ENCODE results near the gene LDB2.

LDB2 gene

DNA sequence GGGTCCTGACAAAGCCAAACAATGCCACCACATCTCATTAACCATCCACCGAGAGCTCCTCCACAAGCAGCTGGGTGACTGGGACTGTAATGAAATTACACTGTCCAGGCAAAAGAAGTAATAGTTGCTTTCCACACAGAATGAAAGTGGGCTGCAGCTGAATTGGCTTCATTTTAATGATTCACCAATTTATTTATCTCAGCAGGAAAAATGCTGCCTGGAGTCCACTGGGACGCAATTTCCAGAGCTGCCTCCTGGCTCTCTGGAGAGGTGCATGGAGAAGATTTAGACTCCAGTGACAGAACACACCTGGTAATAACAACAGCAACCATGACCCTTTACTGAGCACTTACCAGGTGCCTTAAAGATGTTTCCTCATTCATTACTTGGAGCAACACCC lies 226.7 kb downstream of the LDB2 start:
- H3K27me3 ChIP-seq (ENCODE audit: insufficient read depth, low read length), result no peaks in the 10 kb centered on the region; the same call in 1 of the 2 replicates
- H3K4me3 ChIP-seq (ENCODE audit: low read depth, low read length), result no peak overlapping the region
- H3K4me1 ChIP-seq (ENCODE audit: control insufficient read depth, insufficient read depth, low read length, unreplicated experiment), result peaks cover 26% of the 10 kb centered on the region

DNA sequence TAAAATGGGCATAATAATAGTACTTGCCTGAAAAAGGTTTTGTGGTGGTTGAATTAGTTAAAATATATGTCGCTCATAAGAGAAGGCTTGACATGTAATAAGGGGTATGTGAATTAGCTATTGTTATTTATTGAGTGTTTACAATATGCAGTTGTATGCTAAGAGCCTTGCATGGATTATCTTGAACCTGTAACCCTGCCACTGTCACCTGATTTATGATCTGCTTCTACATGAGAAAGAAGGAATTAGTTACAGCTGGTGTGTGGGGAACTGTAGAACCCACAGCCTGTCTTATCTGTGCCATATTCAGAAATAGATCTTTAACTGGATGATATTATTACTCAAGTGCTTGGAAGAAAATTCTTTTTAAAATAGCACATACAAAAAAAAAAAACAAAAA lies 227.7 kb downstream of the LDB2 start:
- Histone ChIP-seq H3K79me2 (ENCODE audit: control insufficient read depth, insufficient read depth, low read length, unreplicated experiment) (no peaks in the 10 kb centered on the region), H3K27me3 (ENCODE audit: insufficient read depth, low read length) (no peaks in the 10 kb centered on the region; the same call in 1 of the 2 replicates), H3K27ac (ENCODE audit: low read depth, low read length) (no peak overlapping the region), H2AFZ (ENCODE audit: low read length, unreplicated experiment) (no peak overlapping the region), H3K4me3 (ENCODE audit: low read depth, low read length) (no peak overlapping the region), H3K4me1 (ENCODE audit: control insufficient read depth, insufficient read depth, low read length, unreplicated experiment) (peaks cover 30% of the 10 kb centered on the region), H3K36me3 (ENCODE audit: insufficient read depth, low read length) (no peaks in the 10 kb centered on the region)

More for the DNA sequence above, 226.7 kb downstream of the LDB2 start:
- Histone ChIP-seq H2AFZ (ENCODE audit: low read length, unreplicated experiment) (no peak overlapping the region), H3K79me2 (ENCODE audit: control insufficient read depth, insufficient read depth, low read length, unreplicated experiment) (no peaks in the 10 kb centered on the region), H3K27ac (ENCODE audit: low read depth, low read length) (no peak overlapping the region), H3K36me3 (ENCODE audit: insufficient read depth, low read length) (no peaks in the 10 kb centered on the region)

DNA sequence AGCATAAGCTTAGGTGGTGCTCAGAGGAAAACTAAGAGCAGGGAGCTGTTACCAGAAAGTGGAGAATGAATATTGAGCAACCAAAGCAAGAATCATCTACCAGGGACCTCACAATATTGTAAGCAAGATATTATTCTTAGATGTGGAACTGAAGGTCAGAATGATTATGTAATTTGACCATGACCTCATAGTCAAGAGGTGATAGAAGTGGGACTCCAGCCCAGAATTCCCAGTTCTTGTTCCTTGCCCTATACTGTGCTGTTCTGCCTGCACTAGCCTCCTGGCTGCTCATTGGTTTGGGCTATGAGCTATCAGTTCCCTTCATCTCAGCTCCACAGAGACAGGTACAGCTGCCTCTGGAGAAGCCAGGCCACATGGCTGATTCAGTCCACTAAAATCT lies 229.4 kb downstream of the LDB2 start:
- H3K4me1 ChIP-seq (ENCODE audit: control insufficient read depth, insufficient read depth, low read length, unreplicated experiment), result peaks cover 31% of the 10 kb centered on the region
- H3K4me3 ChIP-seq (ENCODE audit: low read depth, low read length), result no peak overlapping the region
- H3K79me2 ChIP-seq (ENCODE audit: control insufficient read depth, insufficient read depth, low read length, unreplicated experiment), result no peaks in the 10 kb centered on the region
- no peaks in the 10 kb centered on the region; the same call in 1 of the 2 replicates for H3K27me3 ChIP-seq (ENCODE audit: insufficient read depth, low read length)
- no peak overlapping the region for H3K27ac ChIP-seq (ENCODE audit: low read depth, low read length)
- no peak overlapping the region for H2AFZ ChIP-seq (ENCODE audit: low read length, unreplicated experiment)
- no peaks in the 10 kb centered on the region for H3K36me3 ChIP-seq (ENCODE audit: insufficient read depth, low read length)

DNA sequence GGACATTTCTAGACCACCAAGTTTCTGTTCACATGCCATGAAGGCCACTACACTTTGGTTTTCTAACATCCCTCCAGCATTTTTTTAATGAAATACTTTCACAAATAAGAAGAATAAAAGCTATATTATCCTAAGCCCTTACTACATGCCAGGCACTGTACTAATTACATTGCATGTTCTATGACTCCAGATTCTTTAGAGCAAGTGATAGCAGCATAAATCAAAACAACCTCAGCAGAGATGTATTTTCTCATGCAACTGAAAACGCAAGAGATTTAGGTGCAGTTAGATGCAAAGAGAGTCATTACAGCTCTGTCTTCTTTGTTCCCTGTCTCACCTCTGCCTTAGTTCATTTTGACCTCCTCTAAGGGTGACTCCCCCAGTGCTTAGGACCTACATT lies 230.0 kb downstream of the LDB2 start:
- no peak overlapping the region for H2AFZ ChIP-seq (ENCODE audit: low read length, unreplicated experiment)
- H3K4me3 ChIP-seq (ENCODE audit: low read depth, low read length), result no peak overlapping the region
- no peaks in the 10 kb centered on the region; the same call in 1 of the 2 replicates for H3K27me3 ChIP-seq (ENCODE audit: insufficient read depth, low read length)
- no peaks in the 10 kb centered on the region for H3K36me3 ChIP-seq (ENCODE audit: insufficient read depth, low read length)
- H3K27ac ChIP-seq (ENCODE audit: low read depth, low read length), result no peak overlapping the region
- H3K79me2 ChIP-seq (ENCODE audit: control insufficient read depth, insufficient read depth, low read length, unreplicated experiment), result no peaks in the 10 kb centered on the region
- peaks cover 37% of the 10 kb centered on the region for H3K4me1 ChIP-seq (ENCODE audit: control insufficient read depth, insufficient read depth, low read length, unreplicated experiment)

GRCh38 chr4:16667464-16667863 lies 231.0 kb downstream of the LDB2 start:
- H2AFZ ChIP-seq (ENCODE audit: low read length, unreplicated experiment), result no peak overlapping the region
- H3K36me3 ChIP-seq (ENCODE audit: insufficient read depth, low read length), result no peaks in the 10 kb centered on the region
- no peaks in the 10 kb centered on the region for H3K79me2 ChIP-seq (ENCODE audit: control insufficient read depth, insufficient read depth, low read length, unreplicated experiment)
- peak overlapping the region; percentile 50; the same call in 1 of the 2 replicates for H3K4me3 ChIP-seq (ENCODE audit: low read depth, low read length)
- H3K27ac ChIP-seq (ENCODE audit: low read depth, low read length), result no peak overlapping the region
- peaks cover 41% of the 10 kb centered on the region for H3K4me1 ChIP-seq (ENCODE audit: control insufficient read depth, insufficient read depth, low read length, unreplicated experiment)
- H3K27me3 ChIP-seq (ENCODE audit: insufficient read depth, low read length), result no peaks in the 10 kb centered on the region

- no peaks in the 10 kb centered on the region for H3K36me3 ChIP-seq (ENCODE audit: insufficient read depth, low read length)
- H2AFZ ChIP-seq (ENCODE audit: low read length, unreplicated experiment), result no peak overlapping the region
- H3K79me2 ChIP-seq (ENCODE audit: control insufficient read depth, insufficient read depth, low read length, unreplicated experiment), result no peaks in the 10 kb centered on the region
- H3K4me3 ChIP-seq (ENCODE audit: low read depth, low read length), result no peak overlapping the region
- no peak overlapping the region for H3K27ac ChIP-seq (ENCODE audit: low read depth, low read length)
- peaks cover 41% of the 10 kb centered on the region for H3K4me1 ChIP-seq (ENCODE audit: control insufficient read depth, insufficient read depth, low read length, unreplicated experiment)
- H3K27me3 ChIP-seq (ENCODE audit: insufficient read depth, low read length), result no peaks in the 10 kb centered on the region
Measured at GRCh38 chr4:16665942-16666551, 232.4 kb downstream of the LDB2 start.

- Histone ChIP-seq H3K36me3 (ENCODE audit: insufficient read depth, low read length) (no peaks in the 10 kb centered on the region), H3K27ac (ENCODE audit: low read depth, low read length) (no peak overlapping the region), H3K4me1 (ENCODE audit: control insufficient read depth, insufficient read depth, low read length, unreplicated experiment) (peaks cover 33% of the 10 kb centered on the region), H3K27me3 (ENCODE audit: insufficient read depth, low read length) (no peaks in the 10 kb centered on the region), H2AFZ (ENCODE audit: low read length, unreplicated experiment) (no peak overlapping the region), H3K79me2 (ENCODE audit: control insufficient read depth, insufficient read depth, low read length, unreplicated experiment) (no peaks in the 10 kb centered on the region), H3K4me3 (ENCODE audit: low read depth, low read length) (no peak overlapping the region)
Measured at GRCh38 chr4:16663732-16664131, 234.7 kb downstream of the LDB2 start.

GRCh38 chr4:16663307-16663706 lies 235.1 kb downstream of the LDB2 start:
- peaks cover 28% of the 10 kb centered on the region for H3K4me1 ChIP-seq (ENCODE audit: control insufficient read depth, insufficient read depth, low read length, unreplicated experiment)
- no peaks in the 10 kb centered on the region for H3K79me2 ChIP-seq (ENCODE audit: control insufficient read depth, insufficient read depth, low read length, unreplicated experiment)
- H3K36me3 ChIP-seq (ENCODE audit: insufficient read depth, low read length), result no peaks in the 10 kb centered on the region
- H2AFZ ChIP-seq (ENCODE audit: low read length, unreplicated experiment), result no peak overlapping the region
- H3K4me3 ChIP-seq (ENCODE audit: low read depth, low read length), result no peak overlapping the region
- H3K27me3 ChIP-seq (ENCODE audit: insufficient read depth, low read length), result no peaks in the 10 kb centered on the region
- H3K27ac ChIP-seq (ENCODE audit: low read depth, low read length), result no peak overlapping the region

GRCh38 chr4:16661813-16662212 lies 236.6 kb downstream of the LDB2 start:
- no peaks in the 10 kb centered on the region for H3K79me2 ChIP-seq (ENCODE audit: control insufficient read depth, insufficient read depth, low read length, unreplicated experiment)
- peaks cover 16% of the 10 kb centered on the region for H3K4me1 ChIP-seq (ENCODE audit: control insufficient read depth, insufficient read depth, low read length, unreplicated experiment)
- H3K27me3 ChIP-seq (ENCODE audit: insufficient read depth, low read length), result no peaks in the 10 kb centered on the region
- H2AFZ ChIP-seq (ENCODE audit: low read length, unreplicated experiment), result no peak overlapping the region
- no peak overlapping the region for H3K4me3 ChIP-seq (ENCODE audit: low read depth, low read length)
- no peak overlapping the region for H3K27ac ChIP-seq (ENCODE audit: low read depth, low read length)
- no peaks in the 10 kb centered on the region for H3K36me3 ChIP-seq (ENCODE audit: insufficient read depth, low read length)

GRCh38 chr4:16660656-16661055 lies 237.8 kb downstream of the LDB2 start:
- no peaks in the 10 kb centered on the region for H3K27me3 ChIP-seq (ENCODE audit: insufficient read depth, low read length)
- no peak overlapping the region for H2AFZ ChIP-seq (ENCODE audit: low read length, unreplicated experiment)

DNA sequence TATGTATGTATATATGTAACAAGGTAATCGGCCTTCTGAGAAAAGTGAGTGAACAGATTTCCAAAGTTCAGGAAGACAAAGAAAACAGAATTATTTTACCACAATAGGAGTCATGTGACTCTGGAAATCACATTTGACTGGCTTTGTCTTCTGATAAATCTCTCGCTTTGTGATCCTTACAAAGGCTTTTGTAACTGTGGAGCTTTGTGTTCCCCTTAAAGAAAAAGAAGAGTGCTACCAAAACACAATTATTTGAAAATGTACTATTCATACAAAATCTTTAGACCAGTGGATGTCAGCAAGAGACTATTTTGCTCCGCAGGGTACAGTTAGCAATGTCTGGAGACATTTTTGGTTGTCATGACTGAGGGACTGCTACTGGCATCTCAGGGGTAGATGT lies 238.8 kb downstream of the LDB2 start:
- no peak overlapping the region for H3K27ac ChIP-seq (ENCODE audit: low read depth, low read length)
- H3K27me3 ChIP-seq (ENCODE audit: insufficient read depth, low read length), result no peaks in the 10 kb centered on the region
- H3K4me3 ChIP-seq (ENCODE audit: low read depth, low read length), result no peak overlapping the region
- peaks cover 12% of the 10 kb centered on the region for H3K4me1 ChIP-seq (ENCODE audit: control insufficient read depth, insufficient read depth, low read length, unreplicated experiment)
- H3K36me3 ChIP-seq (ENCODE audit: insufficient read depth, low read length), result no peaks in the 10 kb centered on the region
- no peak overlapping the region for H2AFZ ChIP-seq (ENCODE audit: low read length, unreplicated experiment)
- no peaks in the 10 kb centered on the region for H3K79me2 ChIP-seq (ENCODE audit: control insufficient read depth, insufficient read depth, low read length, unreplicated experiment)

More at GRCh38 chr4:16660656-16661055, 237.8 kb downstream of the LDB2 start:
- Histone ChIP-seq H3K27ac (ENCODE audit: low read depth, low read length) (no peak overlapping the region), H3K36me3 (ENCODE audit: insufficient read depth, low read length) (no peaks in the 10 kb centered on the region), H3K79me2 (ENCODE audit: control insufficient read depth, insufficient read depth, low read length, unreplicated experiment) (no peaks in the 10 kb centered on the region), H3K4me3 (ENCODE audit: low read depth, low read length) (no peak overlapping the region), H3K4me1 (ENCODE audit: control insufficient read depth, insufficient read depth, low read length, unreplicated experiment) (peaks cover 12% of the 10 kb centered on the region)
